ENCODE data around the gene KIAA0319L. TPM values are rescaled to one million over a fixed set of nuclear protein-coding genes. Genes with fewer than 3 reads are reported as not detected.

KIAA0319L gene
- total RNA-seq, 2 donors from 2014 or later, result 62.4 to 62.6 TPM

GRCh38 chr1:35524106-35524505 lies 33.1 kb downstream of the KIAA0319L start:
- Histone ChIP-seq H3K36me3 (no peaks in the 10 kb centered on the region), H3K9me3 (no peaks in the 10 kb centered on the region), H3K27ac (no peak overlapping the region), H3K27me3 (replicated peaks; ENCODE audit: insufficient read depth) (no peaks in the 10 kb centered on the region), H3K4me3 (no peak overlapping the region), H3K4me1 (ENCODE audit: control insufficient read depth in 1 of 2, low read depth in 2 of 2) (no peaks in the 10 kb centered on the region)
- ATAC-seq (ENCODE audit: insufficient number of reproducible peaks, low FRiP score, low read depth), result no peak
- no peak for DNase-seq (ENCODE audit: low spot score)
- TF ChIP-seq, protein P1, sequence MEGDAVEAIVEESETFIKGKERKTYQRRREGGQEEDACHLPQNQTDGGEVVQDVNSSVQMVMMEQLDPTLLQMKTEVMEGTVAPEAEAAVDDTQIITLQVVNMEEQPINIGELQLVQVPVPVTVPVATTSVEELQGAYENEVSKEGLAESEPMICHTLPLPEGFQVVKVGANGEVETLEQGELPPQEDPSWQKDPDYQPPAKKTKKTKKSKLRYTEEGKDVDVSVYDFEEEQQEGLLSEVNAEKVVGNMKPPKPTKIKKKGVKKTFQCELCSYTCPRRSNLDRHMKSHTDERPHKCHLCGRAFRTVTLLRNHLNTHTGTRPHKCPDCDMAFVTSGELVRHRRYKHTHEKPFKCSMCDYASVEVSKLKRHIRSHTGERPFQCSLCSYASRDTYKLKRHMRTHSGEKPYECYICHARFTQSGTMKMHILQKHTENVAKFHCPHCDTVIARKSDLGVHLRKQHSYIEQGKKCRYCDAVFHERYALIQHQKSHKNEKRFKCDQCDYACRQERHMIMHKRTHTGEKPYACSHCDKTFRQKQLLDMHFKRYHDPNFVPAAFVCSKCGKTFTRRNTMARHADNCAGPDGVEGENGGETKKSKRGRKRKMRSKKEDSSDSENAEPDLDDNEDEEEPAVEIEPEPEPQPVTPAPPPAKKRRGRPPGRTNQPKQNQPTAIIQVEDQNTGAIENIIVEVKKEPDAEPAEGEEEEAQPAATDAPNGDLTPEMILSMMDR (IDR thresholded peaks at IDR 0.05), result no peak

- TF ChIP-seq, protein P1 (IDR thresholded peaks at IDR 0.05), result no peak
- H3K4me1 ChIP-seq (ENCODE audit: control insufficient read depth in 1 of 2, low read depth in 2 of 2), result no peaks in the 10 kb centered on the region
- no peak overlapping the region for H3K4me3 ChIP-seq
- H3K27me3 ChIP-seq (replicated peaks; ENCODE audit: insufficient read depth), result no peaks in the 10 kb centered on the region
- H3K36me3 ChIP-seq, result no peaks in the 10 kb centered on the region
- ATAC-seq (ENCODE audit: insufficient number of reproducible peaks, low FRiP score, low read depth) (no peak), DNase-seq (ENCODE audit: low spot score) (no peak)
- peaks cover 9% of the 10 kb centered on the region for H3K9me3 ChIP-seq
- H3K27ac ChIP-seq, result no peak overlapping the region
These were observed 37.8 kb downstream of the KIAA0319L start for GRCh38 chr1:35519432-35519831.

GRCh38 chr1:35518183-35518582 lies 39.0 kb downstream of the KIAA0319L start:
- no peak for DNase-seq (ENCODE audit: low spot score)
- no peak for ATAC-seq (ENCODE audit: insufficient number of reproducible peaks, low FRiP score, low read depth)
- Histone ChIP-seq H3K36me3 (no peaks in the 10 kb centered on the region), H3K4me3 (no peak overlapping the region), H3K4me1 (ENCODE audit: control insufficient read depth in 1 of 2, low read depth in 2 of 2) (no peaks in the 10 kb centered on the region), H3K27me3 (replicated peaks; ENCODE audit: insufficient read depth) (no peaks in the 10 kb centered on the region), H3K27ac (no peak overlapping the region), H3K9me3 (peaks cover 9% of the 10 kb centered on the region)
- TF ChIP-seq, protein P1 (IDR thresholded peaks at IDR 0.05), result no peak

GRCh38 chr1:35511305-35511704 lies 45.9 kb downstream of the KIAA0319L start:
- TF ChIP-seq, protein P1 (IDR thresholded peaks at IDR 0.05), result no peak
- Histone ChIP-seq H3K27me3 (replicated peaks; ENCODE audit: insufficient read depth) (no peaks in the 10 kb centered on the region), H3K36me3 (no peaks in the 10 kb centered on the region), H3K27ac (no peak overlapping the region), H3K4me3 (no peak overlapping the region), H3K9me3 (peaks cover 4% of the 10 kb centered on the region), H3K4me1 (ENCODE audit: control insufficient read depth in 1 of 2, low read depth in 2 of 2) (peaks cover 6 to 22% of the 10 kb centered on the region in 2 donors)
- DNase-seq (ENCODE audit: low spot score), result no peak
- no peak for ATAC-seq (ENCODE audit: insufficient number of reproducible peaks, low FRiP score, low read depth)

DNA sequence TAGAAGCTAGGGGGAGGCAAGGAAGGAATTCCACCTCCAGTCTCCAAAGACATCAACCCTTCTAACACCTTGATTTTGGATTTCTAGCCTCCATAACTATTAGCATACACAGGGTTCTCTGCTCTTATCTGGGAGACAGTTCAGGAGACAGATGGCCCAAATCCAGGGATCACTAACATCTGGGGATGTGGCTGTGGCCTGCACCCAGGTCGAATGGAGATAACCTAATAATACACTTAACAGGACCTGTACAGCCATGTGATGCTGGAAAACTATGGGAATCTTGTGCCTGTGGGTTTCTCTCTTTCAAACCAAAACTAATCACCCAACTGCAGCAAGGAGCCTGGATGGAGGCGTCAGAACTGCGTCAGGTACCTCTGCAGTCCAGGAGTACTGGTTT lies 47.6 kb downstream of the KIAA0319L start:
- Histone ChIP-seq H3K9me3 (no peaks in the 10 kb centered on the region), H3K4me1 (ENCODE audit: control insufficient read depth in 1 of 2, low read depth in 2 of 2) (peaks cover 6 to 30% of the 10 kb centered on the region in 2 donors), H3K27ac (no peak overlapping the region), H3K4me3 (no peak overlapping the region), H3K27me3 (replicated peaks; ENCODE audit: insufficient read depth) (no peaks in the 10 kb centered on the region), H3K36me3 (no peaks in the 10 kb centered on the region)
- ATAC-seq (ENCODE audit: insufficient number of reproducible peaks, low FRiP score, low read depth), result no peak
- DNase-seq (ENCODE audit: low spot score), result no peak
- TF ChIP-seq, protein P1 (IDR thresholded peaks at IDR 0.05), result no peak

Measured in thoracic aorta (tissue), 2 donors.